Non-pigmented ciliary epithelial cell (primary cell): ENCODE results near the gene MUC4.
"Not testable (repeated sequence)": the region's sequence is repeated elsewhere in the genome, so short reads cannot be mapped to it uniquely, and the experiment has no call there.

Experiments used
- DNase-seq: peaks from one replicate; pipeline ENCODE4 v3.0.0-alpha.2; 2010; ENCODE audit warnings: low read depth

Gene MUC4

GRCh38 chr3:195762611-195763010 lies 49.1 kb downstream of the MUC4 start:
- DNase-seq, result no peak

DNA sequence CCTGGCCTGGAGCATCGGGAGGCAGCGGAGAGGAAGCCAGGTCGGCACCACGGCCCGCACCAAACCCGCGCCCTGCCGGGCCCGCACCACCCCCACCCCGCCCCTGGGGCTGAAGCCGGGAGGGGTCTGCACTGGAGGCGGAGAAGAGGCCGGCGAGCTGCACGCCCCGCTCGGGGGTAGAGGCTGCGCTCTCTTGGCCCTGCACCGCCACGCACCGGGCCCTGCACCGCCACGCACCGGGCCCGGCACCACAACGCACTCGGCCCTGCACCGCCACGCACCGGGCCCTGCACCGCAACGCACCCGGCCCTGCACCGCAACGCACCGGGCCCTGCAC lies 49.5 kb downstream of the MUC4 start:
- DNase-seq, result no peak

DNA sequence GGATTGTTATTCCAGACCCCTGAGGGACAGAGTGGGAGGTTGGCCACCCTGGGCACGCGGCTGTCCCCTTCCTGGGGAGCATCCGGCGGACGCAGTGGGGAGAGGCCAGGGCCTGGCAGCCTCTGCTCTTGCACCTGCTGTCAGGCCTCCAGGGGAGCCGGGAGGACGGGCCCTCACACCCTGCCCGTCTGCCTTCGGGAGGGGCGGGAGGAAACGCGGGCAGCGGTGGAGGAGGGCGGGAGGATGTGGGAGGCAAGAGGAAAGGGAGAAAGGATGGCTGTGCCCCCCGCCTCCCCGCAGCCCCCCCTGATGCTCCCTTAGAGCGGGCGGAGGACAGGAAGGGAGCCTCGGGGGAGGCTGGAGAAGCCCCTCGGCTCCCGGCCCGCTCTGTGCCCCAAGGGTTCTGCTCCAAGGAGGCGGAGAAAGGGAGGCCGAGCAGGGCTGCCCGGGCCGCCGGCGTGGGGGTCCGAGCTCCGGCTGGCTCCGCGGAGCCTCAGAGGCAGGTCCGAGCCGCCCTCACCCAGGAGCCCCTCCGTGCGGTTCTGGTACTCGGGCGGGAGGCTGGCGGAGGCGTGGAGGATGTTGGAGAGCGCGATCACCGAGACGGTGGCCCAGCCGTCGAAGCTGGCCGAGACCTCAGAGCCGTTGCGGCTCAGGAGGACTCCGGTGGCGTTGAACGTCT lies 50.0 kb downstream of the MUC4 start:
- no peak for DNase-seq

DNA sequence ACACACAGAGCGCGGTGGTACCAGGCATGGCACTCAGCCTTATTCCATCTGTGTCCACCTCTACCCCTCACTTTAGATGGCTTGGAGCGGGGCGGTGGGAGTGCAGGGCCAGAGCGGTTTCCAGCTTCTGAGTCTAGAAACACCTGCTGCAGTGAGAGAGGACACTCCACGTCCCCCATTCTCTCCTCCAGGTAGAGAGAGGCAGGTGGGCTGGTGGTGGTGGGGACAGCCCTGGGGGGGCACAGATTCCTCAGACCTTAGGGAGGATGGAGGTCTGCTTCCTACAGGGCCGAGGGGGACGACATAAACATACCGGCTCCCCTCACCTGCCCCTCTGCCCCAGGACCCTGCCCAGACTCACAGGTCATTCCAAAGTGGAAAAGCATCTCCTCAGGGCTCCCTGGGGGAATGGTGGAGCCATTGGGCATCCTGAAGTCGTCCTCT lies 50.6 kb downstream of the MUC4 start:
- DNase-seq, result no peak

DNA sequence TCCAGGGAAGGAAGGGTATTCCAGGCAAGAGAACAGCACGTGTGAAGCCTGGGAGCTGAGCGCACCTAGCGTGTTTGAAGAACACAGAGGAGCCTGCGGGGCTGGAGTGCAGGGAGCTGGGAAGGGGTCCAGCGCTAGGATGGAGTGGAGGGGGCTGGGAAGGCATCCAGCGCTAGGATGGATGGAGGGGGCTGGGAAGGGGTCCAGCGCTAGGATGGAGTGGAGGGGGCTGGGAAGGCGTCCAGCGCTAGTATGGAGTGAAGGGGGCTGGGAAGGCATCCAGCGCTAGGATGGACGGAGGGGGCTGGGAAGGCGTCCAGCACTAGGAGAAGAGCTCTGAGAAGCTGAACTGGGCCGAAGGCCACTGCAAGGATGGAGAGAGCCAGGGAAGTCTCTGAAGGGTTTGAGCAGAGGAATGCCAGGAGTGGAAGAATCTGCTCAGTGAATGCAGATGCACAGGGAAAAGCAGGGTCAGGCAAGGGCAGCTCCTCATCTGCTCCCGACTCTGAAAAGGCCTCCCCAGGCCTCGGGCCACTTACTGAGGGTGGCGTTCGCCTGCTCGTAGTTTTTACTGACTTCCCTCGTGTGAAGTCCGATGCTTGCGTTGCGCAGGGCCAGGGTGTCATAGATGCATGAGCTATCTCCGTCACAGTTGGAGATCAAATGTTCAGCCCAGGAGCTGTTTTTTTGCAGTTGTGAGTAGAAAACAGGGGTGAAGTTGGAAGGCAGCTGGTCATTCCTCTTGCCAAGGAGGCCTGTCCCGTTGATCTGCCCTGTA lies 51.2 kb downstream of the MUC4 start:
- no peak for DNase-seq

DNA sequence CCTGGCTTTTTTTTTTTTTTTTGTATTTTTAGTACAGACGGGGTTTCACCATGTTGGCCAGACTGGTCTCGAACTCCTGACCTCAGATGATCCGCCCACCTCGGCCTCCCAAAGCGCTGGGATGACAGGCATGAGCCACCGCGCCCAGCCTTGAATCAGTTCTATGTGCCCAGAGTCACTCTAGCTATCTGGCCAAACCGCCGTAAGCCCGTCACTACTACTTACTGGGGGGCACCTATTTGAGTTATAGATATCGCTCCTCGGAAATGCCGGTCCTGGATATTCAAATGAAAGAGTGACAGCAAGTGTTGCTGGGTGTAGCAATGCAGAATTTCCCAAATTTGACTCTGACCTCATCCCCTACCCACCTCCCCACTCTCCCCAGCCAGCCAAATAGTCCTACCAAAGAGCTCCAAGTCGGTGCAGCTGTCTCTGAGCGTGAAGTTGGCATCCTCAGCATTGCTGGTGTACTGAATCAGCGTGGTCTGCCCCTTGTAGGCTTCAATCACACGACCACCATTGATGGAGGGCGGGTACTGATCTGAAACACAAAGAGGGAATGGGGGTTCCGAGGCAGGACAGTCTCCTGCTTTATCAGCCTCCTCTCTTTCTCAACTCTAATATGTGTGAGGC lies 52.9 kb downstream of the MUC4 start:
- DNase-seq, result no peak

DNA sequence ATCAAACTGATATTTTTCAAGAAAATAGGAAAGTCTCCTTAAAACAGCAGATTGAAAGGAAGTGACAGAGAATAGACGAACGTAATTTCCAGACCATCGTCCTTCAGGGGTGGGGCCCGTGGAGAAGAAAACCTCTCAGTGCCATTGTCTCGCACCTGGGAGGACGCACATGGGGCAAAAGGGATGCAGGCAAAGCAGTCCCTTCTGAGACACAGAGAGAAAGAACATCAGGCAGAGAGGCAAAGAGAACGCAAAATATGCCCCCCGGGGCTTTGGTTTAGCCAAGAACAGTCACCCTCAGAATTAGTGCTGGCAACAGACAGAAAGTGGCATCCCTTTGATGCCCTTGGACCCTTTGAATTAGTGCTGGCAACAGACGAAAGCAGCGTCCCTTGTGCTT lies 53.9 kb downstream of the MUC4 start:
- DNase-seq, result no peak

DNA sequence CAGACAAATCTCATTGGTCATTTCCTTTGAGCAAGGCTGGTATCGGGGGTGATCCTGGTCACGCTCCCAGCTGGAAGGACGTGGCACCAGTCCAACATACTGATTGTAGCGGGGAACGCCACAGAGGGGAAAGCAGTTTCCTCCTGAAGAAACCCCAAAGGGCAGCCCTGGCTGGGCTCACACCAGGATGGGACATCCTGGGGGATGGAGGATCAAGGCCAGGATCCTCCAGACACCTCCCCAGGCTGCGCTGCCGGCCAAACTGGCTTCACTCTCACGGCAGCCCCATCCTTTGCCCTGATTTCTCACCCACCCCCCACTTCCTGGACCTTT lies 54.3 kb downstream of the MUC4 start:
- no peak for DNase-seq

DNA sequence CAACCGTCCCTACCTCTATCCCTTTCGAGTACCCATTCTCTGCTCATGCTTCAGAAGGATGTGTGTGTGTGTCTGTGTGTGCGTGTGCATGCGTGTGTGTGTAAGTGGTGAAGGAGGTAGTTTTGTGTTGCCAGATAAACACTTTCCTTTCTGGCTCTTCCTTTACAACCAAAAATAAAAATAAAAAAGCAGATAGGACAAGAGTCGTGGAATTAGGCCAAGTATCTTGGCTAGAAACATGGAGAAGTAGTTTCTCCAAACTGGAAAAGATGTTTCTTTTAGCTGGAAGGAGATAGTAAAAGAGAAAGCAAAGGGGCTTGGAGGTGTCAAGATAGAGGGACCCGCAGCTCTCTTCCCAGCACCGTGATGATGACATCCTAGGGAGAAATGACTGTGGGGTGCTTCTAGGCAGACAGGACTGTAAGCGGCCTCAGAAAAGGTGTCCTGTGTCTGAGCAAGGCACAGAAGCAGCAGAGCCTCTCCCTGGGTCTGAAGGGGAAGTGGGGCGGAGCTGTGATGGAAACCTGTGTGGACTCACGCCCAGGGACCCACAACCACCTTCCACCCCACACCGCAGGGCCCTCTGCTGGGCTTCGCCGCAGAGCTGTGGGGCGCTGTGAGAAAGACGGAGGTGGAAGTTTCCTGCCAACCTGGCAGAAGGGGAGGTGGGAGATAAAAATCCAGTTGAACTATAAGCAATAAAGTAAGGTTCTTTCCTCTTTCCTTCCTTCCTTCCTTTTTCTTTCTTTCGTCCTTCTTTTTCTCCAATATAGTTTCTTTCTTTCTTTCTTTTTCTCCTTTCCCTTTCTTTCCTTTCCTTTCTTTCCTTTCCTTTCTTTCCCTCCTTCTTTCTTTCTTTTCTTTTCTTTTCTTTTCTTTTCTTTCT lies 55.7 kb downstream of the MUC4 start:
- DNase-seq, result no peak

GRCh38 chr3:195755391-195755790 lies 56.3 kb downstream of the MUC4 start:
- no peak for DNase-seq

- no peak for DNase-seq
Observed at GRCh38 chr3:195754906-195755305, 56.8 kb downstream of the MUC4 start.

GRCh38 chr3:195754141-195754540 lies 57.6 kb downstream of the MUC4 start:
- DNase-seq, result no peak

DNA sequence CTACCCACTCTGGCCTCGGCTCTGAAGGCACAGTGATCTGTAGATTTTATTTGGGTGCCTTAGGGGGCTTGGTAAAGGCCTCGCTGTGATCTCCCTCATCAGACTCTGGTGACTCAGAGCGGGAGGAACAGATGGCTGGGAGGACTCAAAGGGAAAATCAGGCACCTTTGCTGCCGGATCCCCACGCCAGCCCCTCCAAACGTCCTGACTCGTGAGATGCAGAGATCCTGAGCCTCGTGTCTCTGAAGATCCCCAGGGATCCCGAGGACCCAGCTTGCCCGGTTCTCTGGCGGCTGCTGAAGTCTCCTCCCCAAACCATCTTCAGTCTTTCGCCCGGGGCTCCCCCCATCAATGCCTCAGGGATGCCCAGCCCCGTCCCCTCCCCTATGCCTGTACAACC lies 58.1 kb downstream of the MUC4 start:
- DNase-seq, result no peak

GRCh38 chr3:195752546-195753331 lies 59.0 kb downstream of the MUC4 start:
- DNase-seq, result no peak

GRCh38 chr3:195752066-195752465 lies 59.7 kb downstream of the MUC4 start:
- no peak for DNase-seq

- DNase-seq, result no peak
Observed at GRCh38 chr3:195751560-195751959, 60.2 kb downstream of the MUC4 start.

- no peak for DNase-seq
Observed at GRCh38 chr3:195750797-195751520, 60.8 kb downstream of the MUC4 start.

GRCh38 chr3:195749101-195749500 lies 62.6 kb downstream of the MUC4 start:
- not testable (repeated sequence) for DNase-seq

DNA sequence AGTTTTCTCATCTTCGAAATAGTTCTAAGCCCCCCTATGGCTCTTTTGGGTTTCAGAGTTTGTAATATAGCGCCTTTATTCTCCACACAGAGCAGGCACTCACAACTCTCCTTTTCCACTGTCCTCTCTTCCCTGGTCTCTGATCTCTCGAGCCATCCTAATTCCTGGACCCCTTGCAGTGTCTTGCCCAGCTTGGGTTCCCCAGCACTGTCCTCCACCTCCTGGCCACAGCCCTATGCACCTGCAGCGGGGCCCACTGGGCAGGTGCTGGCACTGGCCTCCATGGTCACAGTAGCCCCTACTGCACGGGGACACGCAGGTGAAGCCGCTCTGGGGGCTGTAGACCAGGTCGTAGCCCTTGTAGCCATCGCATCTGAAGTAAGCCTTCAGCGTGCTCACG lies 63.1 kb downstream of the MUC4 start:
- no peak for DNase-seq

DNA sequence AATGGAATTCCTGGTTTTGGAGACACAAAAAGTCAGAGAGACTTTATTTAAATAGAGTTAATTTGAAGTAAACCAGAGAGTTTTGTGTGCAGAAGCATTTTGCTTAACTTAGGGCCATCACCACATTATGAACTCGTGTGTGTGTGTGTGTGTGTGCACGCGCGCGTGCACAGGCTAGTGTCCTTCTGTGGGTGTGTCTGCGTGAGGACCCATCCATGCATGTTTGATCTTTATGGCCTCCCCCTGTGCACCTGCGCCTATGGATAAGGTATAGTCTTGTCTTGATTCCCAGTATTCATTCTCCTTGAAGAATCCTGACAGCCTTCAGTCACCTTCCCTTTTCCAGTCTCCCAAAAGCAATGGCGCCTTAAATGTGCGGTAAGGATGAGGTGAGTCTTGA lies 65.0 kb downstream of the MUC4 start:
- DNase-seq, result no peak

- DNase-seq, result no peak
Observed at GRCh38 chr3:195746346-195746745, 65.4 kb downstream of the MUC4 start.
